ENCODE data around the gene JARID2. TPM values are rescaled to one million over a fixed set of nuclear protein-coding genes. Genes with fewer than 3 reads are reported as not detected.

Gene JARID2
- total RNA-seq, 1 experiment from 2014 or later: 180 TPM

- Mint-ChIP-seq H3K4me1 (peaks cover 88% of the 10 kb centered on the region), H3K27me3 (ENCODE audit: low read depth) (no peaks in the 10 kb centered on the region), H3K36me3 (peaks cover 8% of the 10 kb centered on the region), H3K27ac (peak overlapping the region; percentile 14; the same call in 1 of the 2 replicates), H3K9me3 (no peaks in the 10 kb centered on the region), H3K4me3 (no peak overlapping the region)
- DNase-seq (ENCODE audit: low spot score) (no peak), ATAC-seq (no peak)
- CTCF ChIA-PET: interaction anchor here (0.5 to 0.8 kb wide), 2 partner anchors 52 to 196 kb away, joined by 3 read pairs; no protein-coding TSS in a partner anchor
- TF ChIP-seq NR2C2 (CRISPR knock-in tag; IDR thresholded peaks at IDR 0.05) (no peak), ZNF671 (CRISPR knock-in tag; IDR thresholded peaks at IDR 0.05) (no peak), PRDM15 (CRISPR knock-in tag; IDR thresholded peaks at IDR 0.05) (no peak), AFF4 (CRISPR knock-in tag; IDR thresholded peaks at IDR 0.05; ENCODE audit: borderline replicate concordance) (no peak), USF2 (CRISPR knock-in tag; IDR thresholded peaks at IDR 0.05) (no peak), NFYB (CRISPR knock-in tag; conservative IDR thresholded peaks at IDR 0.05; ENCODE audit: low read depth) (no peak), ATF1 (CRISPR knock-in tag; IDR thresholded peaks at IDR 0.05) (no peak), CBFB (CRISPR knock-in tag; IDR thresholded peaks at IDR 0.05; ENCODE audit: low read depth) (no peak), ETV6 (CRISPR knock-in tag; IDR thresholded peaks at IDR 0.05) (no peak)
- TF ChIP-seq, protein P1, sequence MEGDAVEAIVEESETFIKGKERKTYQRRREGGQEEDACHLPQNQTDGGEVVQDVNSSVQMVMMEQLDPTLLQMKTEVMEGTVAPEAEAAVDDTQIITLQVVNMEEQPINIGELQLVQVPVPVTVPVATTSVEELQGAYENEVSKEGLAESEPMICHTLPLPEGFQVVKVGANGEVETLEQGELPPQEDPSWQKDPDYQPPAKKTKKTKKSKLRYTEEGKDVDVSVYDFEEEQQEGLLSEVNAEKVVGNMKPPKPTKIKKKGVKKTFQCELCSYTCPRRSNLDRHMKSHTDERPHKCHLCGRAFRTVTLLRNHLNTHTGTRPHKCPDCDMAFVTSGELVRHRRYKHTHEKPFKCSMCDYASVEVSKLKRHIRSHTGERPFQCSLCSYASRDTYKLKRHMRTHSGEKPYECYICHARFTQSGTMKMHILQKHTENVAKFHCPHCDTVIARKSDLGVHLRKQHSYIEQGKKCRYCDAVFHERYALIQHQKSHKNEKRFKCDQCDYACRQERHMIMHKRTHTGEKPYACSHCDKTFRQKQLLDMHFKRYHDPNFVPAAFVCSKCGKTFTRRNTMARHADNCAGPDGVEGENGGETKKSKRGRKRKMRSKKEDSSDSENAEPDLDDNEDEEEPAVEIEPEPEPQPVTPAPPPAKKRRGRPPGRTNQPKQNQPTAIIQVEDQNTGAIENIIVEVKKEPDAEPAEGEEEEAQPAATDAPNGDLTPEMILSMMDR (IDR thresholded peaks at IDR 0.05): no peak
- TF ChIP-seq, protein P2, sequence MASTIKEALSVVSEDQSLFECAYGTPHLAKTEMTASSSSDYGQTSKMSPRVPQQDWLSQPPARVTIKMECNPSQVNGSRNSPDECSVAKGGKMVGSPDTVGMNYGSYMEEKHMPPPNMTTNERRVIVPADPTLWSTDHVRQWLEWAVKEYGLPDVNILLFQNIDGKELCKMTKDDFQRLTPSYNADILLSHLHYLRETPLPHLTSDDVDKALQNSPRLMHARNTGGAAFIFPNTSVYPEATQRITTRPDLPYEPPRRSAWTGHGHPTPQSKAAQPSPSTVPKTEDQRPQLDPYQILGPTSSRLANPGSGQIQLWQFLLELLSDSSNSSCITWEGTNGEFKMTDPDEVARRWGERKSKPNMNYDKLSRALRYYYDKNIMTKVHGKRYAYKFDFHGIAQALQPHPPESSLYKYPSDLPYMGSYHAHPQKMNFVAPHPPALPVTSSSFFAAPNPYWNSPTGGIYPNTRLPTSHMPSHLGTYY (CRISPR knock-in tag; IDR thresholded peaks at IDR 0.05): no peak
- TF ChIP-seq, protein P3, sequence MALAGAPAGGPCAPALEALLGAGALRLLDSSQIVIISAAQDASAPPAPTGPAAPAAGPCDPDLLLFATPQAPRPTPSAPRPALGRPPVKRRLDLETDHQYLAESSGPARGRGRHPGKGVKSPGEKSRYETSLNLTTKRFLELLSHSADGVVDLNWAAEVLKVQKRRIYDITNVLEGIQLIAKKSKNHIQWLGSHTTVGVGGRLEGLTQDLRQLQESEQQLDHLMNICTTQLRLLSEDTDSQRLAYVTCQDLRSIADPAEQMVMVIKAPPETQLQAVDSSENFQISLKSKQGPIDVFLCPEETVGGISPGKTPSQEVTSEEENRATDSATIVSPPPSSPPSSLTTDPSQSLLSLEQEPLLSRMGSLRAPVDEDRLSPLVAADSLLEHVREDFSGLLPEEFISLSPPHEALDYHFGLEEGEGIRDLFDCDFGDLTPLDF (CRISPR knock-in tag; IDR thresholded peaks at IDR 0.05): no peak
- POLR2A ChIA-PET: no interaction called here
These were observed 78.6 kb downstream of the JARID2 start for GRCh38 chr6:15324427-15324985.

Data from WTC11 (cell line).